Measurements from ENCODE around the gene GARIN5A. TPM values are rescaled to one million over a fixed set of nuclear protein-coding genes. Genes with fewer than 3 reads are reported as not detected.

GARIN5A gene
- total RNA-seq, 2 donors from 2014 or later = 1.0 TPM; not detected in 1

- intact Hi-C loops (cut with DNase I) = no loop called here
These were observed 32.7 kb upstream of the GARIN5A start for GRCh38 chr19:50509366-50509765.

GRCh38 chr19:50508843-50509190 is 32.2 kb upstream of the GARIN5A start:
- Histone ChIP-seq H3K36me3 (replicated peaks in 1 of 2; ENCODE audit: insufficient read depth in 1 of 2, low read depth in 2 of 2) (no peaks in the 10 kb centered on the region), H3K4me1 (peaks cover 9% of the 10 kb centered on the region), H3K4me3 (no peak overlapping the region), H3K27ac (no peak overlapping the region), H3K27me3 (no peaks in the 10 kb centered on the region), H3K9me3 (no peaks in the 10 kb centered on the region)
- ATAC-seq (no peak), DNase-seq (no peak)
- intact Hi-C loops (cut with DNase I) = no loop called here
- TF ChIP-seq POLR2A (IDR thresholded peaks at IDR 0.05) = no peak
- TF ChIP-seq, protein P1, sequence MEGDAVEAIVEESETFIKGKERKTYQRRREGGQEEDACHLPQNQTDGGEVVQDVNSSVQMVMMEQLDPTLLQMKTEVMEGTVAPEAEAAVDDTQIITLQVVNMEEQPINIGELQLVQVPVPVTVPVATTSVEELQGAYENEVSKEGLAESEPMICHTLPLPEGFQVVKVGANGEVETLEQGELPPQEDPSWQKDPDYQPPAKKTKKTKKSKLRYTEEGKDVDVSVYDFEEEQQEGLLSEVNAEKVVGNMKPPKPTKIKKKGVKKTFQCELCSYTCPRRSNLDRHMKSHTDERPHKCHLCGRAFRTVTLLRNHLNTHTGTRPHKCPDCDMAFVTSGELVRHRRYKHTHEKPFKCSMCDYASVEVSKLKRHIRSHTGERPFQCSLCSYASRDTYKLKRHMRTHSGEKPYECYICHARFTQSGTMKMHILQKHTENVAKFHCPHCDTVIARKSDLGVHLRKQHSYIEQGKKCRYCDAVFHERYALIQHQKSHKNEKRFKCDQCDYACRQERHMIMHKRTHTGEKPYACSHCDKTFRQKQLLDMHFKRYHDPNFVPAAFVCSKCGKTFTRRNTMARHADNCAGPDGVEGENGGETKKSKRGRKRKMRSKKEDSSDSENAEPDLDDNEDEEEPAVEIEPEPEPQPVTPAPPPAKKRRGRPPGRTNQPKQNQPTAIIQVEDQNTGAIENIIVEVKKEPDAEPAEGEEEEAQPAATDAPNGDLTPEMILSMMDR (IDR thresholded peaks at IDR 0.05) = no peak
- WGBS, 2 donors = 86% methylated on average over 3 of the region's 3 CpGs

More at GRCh38 chr19:50509366-50509765, 32.7 kb upstream of the GARIN5A start:
- Histone ChIP-seq H3K4me3 (no peak overlapping the region), H3K27me3 (no peaks in the 10 kb centered on the region), H3K27ac (no peak overlapping the region), H3K9me3 (no peaks in the 10 kb centered on the region), H3K4me1 (peaks cover 9% of the 10 kb centered on the region), H3K36me3 (replicated peaks in 1 of 2; ENCODE audit: insufficient read depth in 1 of 2, low read depth in 2 of 2) (no peaks in the 10 kb centered on the region)
- 83 to 88% methylated on average over 11 of the region's 11 CpGs for WGBS, 2 donors
- DNase-seq = no peak
- TF ChIP-seq, protein P1 (IDR thresholded peaks at IDR 0.05) = no peak
- no peak for TF ChIP-seq POLR2A (IDR thresholded peaks at IDR 0.05)
- no peak for ATAC-seq

DNA sequence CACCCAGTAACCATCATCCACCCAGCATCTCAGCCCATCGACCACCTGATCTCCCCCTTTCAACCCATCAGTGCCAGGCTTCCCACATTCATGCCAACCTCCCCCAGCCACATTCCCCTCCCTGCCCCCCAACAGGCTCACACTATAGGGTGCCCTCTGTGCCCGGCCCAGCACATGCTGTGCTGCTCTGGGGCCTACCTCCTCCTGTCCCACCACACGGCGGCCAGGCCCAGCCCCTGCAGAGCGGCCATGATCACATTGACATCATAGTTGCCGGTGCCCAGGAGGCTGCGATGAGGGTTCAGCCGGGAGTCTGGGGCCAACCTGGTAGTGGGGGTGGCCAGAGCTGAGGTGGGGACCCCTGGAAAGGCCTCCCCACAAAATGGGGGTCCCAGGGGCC is 30.7 kb upstream of the GARIN5A start:
- no peak for DNase-seq
- Histone ChIP-seq H3K4me1 (peaks cover 9% of the 10 kb centered on the region), H3K36me3 (replicated peaks in 1 of 2; ENCODE audit: insufficient read depth in 1 of 2, low read depth in 2 of 2) (no peaks in the 10 kb centered on the region), H3K9me3 (no peaks in the 10 kb centered on the region), H3K27me3 (no peaks in the 10 kb centered on the region), H3K27ac (no peak overlapping the region), H3K4me3 (no peak overlapping the region)
- ATAC-seq = no peak
- TF ChIP-seq POLR2A (IDR thresholded peaks at IDR 0.05) = no peak
- TF ChIP-seq, protein P1 (IDR thresholded peaks at IDR 0.05) = no peak
- WGBS, 2 donors = 88 to 93% methylated on average over 4 to 8 of the region's 8 CpGs
- intact Hi-C loops (cut with DNase I) = no loop called here

DNA sequence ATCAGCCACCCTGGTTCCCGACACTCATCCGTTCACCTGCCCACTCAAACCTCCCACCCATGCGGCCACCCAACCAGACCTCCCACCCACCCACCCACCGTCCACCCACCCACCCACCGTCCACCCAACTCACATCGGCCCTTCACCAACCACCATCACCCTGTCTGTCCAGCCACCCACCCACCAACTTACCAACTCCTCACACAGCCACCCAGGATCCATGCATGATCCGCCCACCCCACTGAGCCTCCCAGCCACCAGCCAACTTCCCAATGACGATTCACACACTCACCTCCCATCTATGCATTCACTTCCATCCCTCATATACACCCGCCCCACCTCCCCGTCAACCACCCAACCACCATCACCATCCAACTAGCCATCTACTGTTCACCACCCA is 30.1 kb upstream of the GARIN5A start:
- intact Hi-C loops (cut with DNase I) = no loop called here
- no peak for ATAC-seq
- Histone ChIP-seq H3K4me3 (no peak overlapping the region), H3K4me1 (peaks cover 9% of the 10 kb centered on the region), H3K9me3 (no peaks in the 10 kb centered on the region), H3K27me3 (no peaks in the 10 kb centered on the region), H3K36me3 (replicated peaks in 1 of 2; ENCODE audit: insufficient read depth in 1 of 2, low read depth in 2 of 2) (no peaks in the 10 kb centered on the region), H3K27ac (no peak overlapping the region)
- WGBS, 2 donors = 90 to 95% methylated on average over 4 to 10 of the region's 10 CpGs
- TF ChIP-seq, protein P1 (IDR thresholded peaks at IDR 0.05) = no peak
- TF ChIP-seq POLR2A (IDR thresholded peaks at IDR 0.05) = no peak
- DNase-seq = no peak

DNA sequence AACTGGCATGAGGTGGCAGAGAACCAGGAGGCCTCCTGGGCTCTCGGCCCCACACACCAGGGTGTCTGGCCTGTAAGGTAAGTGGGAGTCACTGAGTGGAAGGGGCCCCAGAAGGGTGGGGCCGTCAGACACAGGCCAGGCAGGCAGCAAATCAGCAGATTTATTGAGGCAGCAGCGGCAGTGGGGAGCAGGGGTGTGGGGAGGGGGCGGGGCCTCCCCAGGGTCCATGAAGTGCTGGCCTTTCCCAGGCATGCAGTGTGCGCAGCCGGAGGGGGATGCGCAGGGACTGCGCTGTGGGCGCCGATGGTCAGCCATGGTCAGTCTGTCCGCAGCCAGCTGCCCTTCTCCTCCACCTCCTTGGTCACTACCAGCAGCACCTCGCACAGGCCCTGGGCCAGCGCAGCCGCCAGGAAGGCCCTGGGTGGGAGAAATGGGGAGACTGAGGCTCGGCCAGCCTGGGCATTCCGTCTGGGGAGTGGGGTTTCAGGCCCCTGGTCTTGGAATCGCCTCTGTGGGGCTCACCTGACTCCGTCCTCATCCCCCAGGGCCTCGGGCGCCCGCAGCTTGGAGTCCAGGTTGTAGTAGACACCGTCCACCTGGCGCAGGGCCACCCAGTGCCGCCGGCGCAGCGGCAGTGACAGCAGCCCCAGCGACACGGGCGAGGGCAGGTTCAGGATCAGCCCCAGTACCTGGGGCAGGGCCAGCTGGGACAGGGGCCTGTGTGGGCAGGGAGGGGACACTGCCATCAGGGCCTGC is 29.4 kb upstream of the GARIN5A start:
- Histone ChIP-seq H3K4me1 (peaks cover 9% of the 10 kb centered on the region), H3K36me3 (replicated peaks in 1 of 2; ENCODE audit: insufficient read depth in 1 of 2, low read depth in 2 of 2) (no peaks in the 10 kb centered on the region), H3K27me3 (no peaks in the 10 kb centered on the region), H3K9me3 (no peaks in the 10 kb centered on the region), H3K27ac (no peak overlapping the region), H3K4me3 (no peak overlapping the region)
- DNase-seq (no peak), ATAC-seq (no peak)
- intact Hi-C loops (cut with DNase I) = no loop called here
- no peak for TF ChIP-seq POLR2A (IDR thresholded peaks at IDR 0.05)
- TF ChIP-seq, protein P1 (IDR thresholded peaks at IDR 0.05) = no peak
- WGBS, 2 donors = 76 to 95% methylated on average over 2 to 26 of the region's 30 CpGs
